ENCODE results near the gene SNX27.

GRCh38 chr1:151577173-151577572 is 34.7 kb upstream of the SNX27 start:
- TF ChIP-seq POLR2A (IDR thresholded peaks at IDR 0.05) (no peak), CTCF (IDR thresholded peaks at IDR 0.05) (no peak)

Data from testis (tissue), 2 donors.